Ovary (tissue), 9 donors: Measurements from ENCODE around the gene CRLF1. TPM values are rescaled to one million over a fixed set of nuclear protein-coding genes. Genes with fewer than 3 reads are reported as not detected.

Experiments
- DNase-seq, 5 donors: peaks; one replicate each; pipeline ENCODE4 v3.0.0-alpha.2; 2019 to 2020
- H3K27ac ChIP-seq, 2 donors: fragments of 200-600 bp; one replicate each; pipeline versions ENCODE4 v1.5.1 to v1.8.0; 2019 to 2022
- H3K27me3 ChIP-seq: fragments of 200-600 bp; one replicate; pipeline ENCODE4 v1.8.0; 2022
- H3K36me3 ChIP-seq: fragments of 200-600 bp; sonication (generic); one replicate; pipeline ENCODE4 v1.5.1; 2019
- H3K4me1 ChIP-seq: one replicate; pipeline ENCODE4 v1.8.1; 2013; ENCODE audit warnings: mild to moderate bottlenecking, moderate library complexity; ENCODE audit not compliant: insufficient read depth
- H3K4me3 ChIP-seq: fragments of 200-600 bp; sonication (generic); one replicate; pipeline ENCODE4 v1.5.1; 2017
- H3K9me3 ChIP-seq, 2 donors: fragments of 200-600 bp in 1 of 2; sonication (generic) in 1 of 2; one replicate each; pipeline versions ENCODE4 v1.5.1 to v1.8.1; 2013 to 2019; ENCODE audit warnings: mild to moderate bottlenecking in 1 of 2, moderate library complexity in 1 of 2
- CTCF ChIP-seq, 3 donors: fragments of 450-650 bp in 2 of 3; fragments of 200-600 bp in 1 of 3; IDR thresholded peaks; one replicate each; pipeline versions ENCODE4 v1.5.1 to v1.8.0; 2016 to 2022; ENCODE audit warnings: antibody characterized with exemption in 3 of 3, mild to moderate bottlenecking in 1 of 3
- EP300 ChIP-seq: sonication (generic); formaldehyde crosslinking; IDR thresholded peaks from one replicate; pipeline ENCODE4 v1.6.1; 2017; ENCODE audit warnings: antibody characterized with exemption
- POLR2A ChIP-seq: fragments of 450-650 bp; IDR thresholded peaks from one replicate; pipeline ENCODE4 v1.6.1; 2017; ENCODE audit warnings: antibody characterized with exemption, mild to moderate bottlenecking, moderate library complexity
- WGBS, 3 donors: extraction: QIAGEN DNeasy Blood & Tissue Kit in 1 of 3; methylation state at CpG; one replicate each; pipeline versions ENCODE4 v1.1.5 to v1.1.7; 2013 to 2017; 5-methylcytosine and 5-hydroxymethylcytosine counted together
- intact Hi-C, 4 donors: fragments of 100-400 bp; cut with DNase I; formaldehyde crosslinking; loops; one replicate each; pipeline versions ENCODE4 v1.11.0 to v1.15.1; 2022 to 2023
- polyA plus RNA-seq, 2 donors: library from polyadenylated mRNA; stranded (reverse); fragments of 200-250 nt in 1 of 2; fragments of 350-450 nt in 1 of 2; fragmentation: Illumina TruSeq in 1 of 2; extraction: RNeasy Lipid Tissue Mini Kit (QIAGEN cat#74804) in 1 of 2; gene quantifications; one replicate each; pipeline ENCODE4 v1.2.3, GENCODE V29; 2013 to 2014
- total RNA-seq, 7 donors: library from RNA; depleted of rRNA in 2 of 7; stranded (reverse); fragments of >200 nt in 2 of 7; fragmentation: NEBNext Ultra II Directional in 3 of 7; extraction: Animal tissue kit (Norgen Biotek cat#: 25700) in 3 of 7; gene quantifications; one replicate each; pipeline versions ENCODE4 v1.1.0 to v1.2.4, GENCODE V29; 2016 to 2023
- donor health status: DM: no; HTN: no; CAD: no; lungs with moderate emphysema.
- donor health status: DM: no; HTN: no; CAD: no.
- donor health status: Bipolar disorder and iron deficiency.
- donor health status: DM: yes; HTN: yes; CAD: no.
- donor health status: DM: no; HTN: no; CAD: no.
- donor health status: DM: yes; HTN: yes; CAD: no.

CRLF1 gene
- total and polyA plus RNA-seq, 9 donors = 0.51 to 1.2 (median 1.0) TPM; not detected in 3

GRCh38 chr19:18580311-18580710, 26.3 kb downstream of the CRLF1 start:
- no peak overlapping the region for H3K27ac ChIP-seq
- H3K4me3 ChIP-seq = no peak overlapping the region
- intact Hi-C loops = no loop called here
- H3K4me1 ChIP-seq = no peaks in the 10 kb centered on the region
- 63 to 64% (median 64%) methylated on average over 7 of the region's 7 CpGs for WGBS, 3 donors
- H3K9me3 ChIP-seq = no peaks in the 10 kb centered on the region
- no peak for DNase-seq
- H3K27me3 ChIP-seq = no peaks in the 10 kb centered on the region
- TF ChIP-seq EP300 (no peak), CTCF (IDR thresholded peaks at IDR 0.05) (no peak), POLR2A (no peak)
- H3K36me3 ChIP-seq = no peaks in the 10 kb centered on the region

DNA sequence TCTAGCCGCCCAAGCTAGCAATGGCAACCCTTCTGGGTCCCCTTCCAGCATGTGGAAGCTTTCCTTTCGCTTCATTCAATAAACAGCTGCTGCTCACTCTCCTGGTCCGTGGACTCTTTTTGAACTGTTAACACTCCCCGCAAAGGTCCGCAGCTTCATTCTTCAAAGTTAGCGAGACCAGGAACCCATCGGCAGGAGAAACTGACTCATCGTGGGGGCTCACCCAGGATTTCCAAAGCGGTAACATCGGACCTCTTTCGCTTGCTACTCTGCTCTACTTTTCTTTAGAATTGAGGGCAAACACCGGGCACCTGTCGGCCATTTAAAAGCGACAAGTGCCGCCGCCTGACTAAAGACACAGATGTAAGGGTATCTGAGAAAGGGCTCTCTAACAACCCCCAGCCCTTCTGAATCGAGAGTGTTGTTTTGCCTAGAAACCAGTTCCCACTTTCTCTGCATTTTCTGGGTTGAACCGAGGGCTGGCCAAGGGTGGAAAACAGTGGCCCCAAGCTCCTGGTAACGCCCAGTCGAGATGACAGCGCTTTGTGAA, 29.2 kb downstream of the CRLF1 start:
- no peak overlapping the region for H3K27ac ChIP-seq
- H3K27me3 ChIP-seq = no peaks in the 10 kb centered on the region
- intact Hi-C loops = loop anchor here in 3 of 4 donors (10.0 kb wide), 2 partner anchors 113 to 123 kb away; no protein-coding TSS in a partner anchor
- no peak overlapping the region for H3K4me3 ChIP-seq
- WGBS, 3 donors = 73 to 82% (median 79%) methylated on average over 21 of the region's 21 CpGs
- H3K9me3 ChIP-seq = no peaks in the 10 kb centered on the region
- peaks cover 7% of the 10 kb centered on the region for H3K4me1 ChIP-seq
- TF ChIP-seq EP300 = no peak
- no peak for TF ChIP-seq CTCF (IDR thresholded peaks at IDR 0.05)
- TF ChIP-seq POLR2A = no peak
- no peaks in the 10 kb centered on the region for H3K36me3 ChIP-seq
- DNase-seq = no peak

DNA sequence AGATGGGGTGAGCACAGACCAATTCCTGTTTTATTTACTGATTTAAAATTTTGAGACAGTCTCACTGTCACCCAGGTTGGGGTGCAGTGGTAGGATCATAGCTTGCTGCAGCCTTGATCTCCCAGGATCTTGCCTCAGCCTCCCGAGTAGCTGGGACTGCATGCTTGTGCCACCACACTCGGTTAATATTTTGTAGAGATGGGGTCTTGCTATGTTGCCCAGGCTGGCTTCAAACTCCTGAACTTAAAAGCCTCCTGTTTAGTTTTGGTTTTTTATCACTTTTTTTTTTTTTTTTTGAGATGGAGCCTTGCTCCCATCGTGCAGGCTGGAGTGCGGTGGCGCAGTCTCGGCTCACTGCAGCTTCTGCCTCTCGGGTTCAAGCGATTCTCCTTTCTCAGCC, 30.2 kb downstream of the CRLF1 start:
- intact Hi-C loops = loop anchor here in 3 of 4 donors (10.0 kb wide), 2 partner anchors 112 to 122 kb away; no protein-coding TSS in a partner anchor
- H3K36me3 ChIP-seq = no peaks in the 10 kb centered on the region

GRCh38 chr19:18574691-18575291, 31.8 kb downstream of the CRLF1 start:
- Histone ChIP-seq H3K4me3 (no peak overlapping the region), H3K4me1 (peaks cover 7% of the 10 kb centered on the region), H3K27ac (no peak overlapping the region), H3K36me3 (no peaks in the 10 kb centered on the region), H3K9me3 (no peaks in the 10 kb centered on the region), H3K27me3 (no peaks in the 10 kb centered on the region)
- DNase-seq = no peak
- 89 to 90% (median 90%) methylated on average over 18 of the region's 18 CpGs for WGBS, 3 donors
- intact Hi-C loops = loop anchor here in 3 of 4 donors (10.0 kb wide), 2 partner anchors 110 to 120 kb away; no protein-coding TSS in a partner anchor
- TF ChIP-seq CTCF (IDR thresholded peaks at IDR 0.05) (no peak), POLR2A (no peak), EP300 (no peak)

More for the DNA sequence above, 30.2 kb downstream of the CRLF1 start:
- Histone ChIP-seq H3K4me3 (no peak overlapping the region), H3K27ac (no peak overlapping the region), H3K27me3 (no peaks in the 10 kb centered on the region), H3K9me3 (no peaks in the 10 kb centered on the region), H3K4me1 (peaks cover 7% of the 10 kb centered on the region)
- TF ChIP-seq EP300 = no peak
- TF ChIP-seq CTCF (IDR thresholded peaks at IDR 0.05) = no peak
- TF ChIP-seq POLR2A = no peak
- DNase-seq = no peak
- WGBS, 3 donors = 80 to 88% (median 81%) methylated on average over 8 of the region's 8 CpGs
